NCI-H446 treated with DMSO at 0.1 percent for 48 hours (cell line): ENCODE data around the gene CAMK2N1.

Source experiments
- DNase-seq: peaks from one replicate; lab custom pipeline; 2025; lab: John Stamatoyannopoulos, UW

The CAMK2N1 gene

DNA sequence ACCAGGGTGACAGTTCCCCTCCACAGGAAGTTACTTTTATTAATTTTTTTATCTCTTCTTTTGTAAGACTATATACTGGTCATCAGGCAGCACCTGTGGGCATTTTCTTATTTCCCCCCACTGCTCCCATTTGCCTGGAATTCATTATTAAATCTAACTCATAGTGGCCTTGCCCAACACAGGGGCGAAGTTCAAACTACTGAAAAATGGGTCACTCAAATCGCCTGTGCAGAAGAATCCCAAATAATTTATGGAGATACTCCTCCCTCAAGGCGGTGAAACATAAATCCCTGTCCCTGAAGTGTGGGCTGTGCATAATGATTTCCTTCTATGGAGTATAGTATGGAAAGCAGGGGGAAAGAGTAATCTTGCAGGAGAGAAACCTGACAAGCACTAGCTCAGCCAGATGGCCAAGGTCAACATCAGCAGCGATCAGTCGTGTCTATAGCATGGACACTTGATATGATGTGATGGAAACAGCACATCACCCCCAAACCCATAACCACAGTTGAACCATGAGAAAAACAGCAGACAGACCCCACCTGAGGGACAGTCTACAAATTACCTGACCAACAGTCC lies 7.9 kb downstream of the CAMK2N1 start:
- no peak for DNase-seq

DNA sequence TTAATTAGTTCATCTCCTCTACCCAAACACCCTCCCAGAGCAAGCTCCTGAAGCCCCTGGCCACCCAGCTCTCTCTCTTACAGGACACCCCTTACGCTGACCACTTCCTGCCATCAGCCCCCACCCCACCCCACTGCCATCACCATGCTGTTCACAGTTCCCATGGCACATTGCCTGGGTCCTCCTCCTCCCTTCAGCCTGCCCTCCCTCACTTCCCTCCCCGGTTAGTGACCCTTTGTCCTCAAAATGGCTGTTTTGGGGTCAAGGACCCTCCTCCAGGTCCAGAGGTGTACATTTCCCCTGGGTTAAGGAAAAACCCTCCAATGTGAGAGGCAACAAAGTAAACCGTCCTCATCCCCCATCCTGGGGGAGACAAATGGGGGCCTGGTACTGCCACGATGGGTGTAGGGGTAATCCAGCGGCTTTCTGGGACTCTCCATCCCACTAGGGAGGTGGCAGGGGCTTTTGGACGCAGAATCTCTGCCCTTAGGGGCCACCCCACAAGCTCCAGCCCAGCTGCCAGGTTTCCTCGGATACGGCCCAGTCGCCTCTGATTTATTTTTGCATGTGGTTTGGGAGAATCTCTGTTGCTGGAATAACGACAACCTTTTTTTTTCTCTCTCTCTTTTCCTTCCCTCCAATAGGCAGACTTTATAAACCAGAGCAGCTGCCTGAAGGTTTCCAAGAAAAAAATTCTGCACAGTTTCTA lies 8.5 kb downstream of the CAMK2N1 start:
- DNase-seq: no peak

DNA sequence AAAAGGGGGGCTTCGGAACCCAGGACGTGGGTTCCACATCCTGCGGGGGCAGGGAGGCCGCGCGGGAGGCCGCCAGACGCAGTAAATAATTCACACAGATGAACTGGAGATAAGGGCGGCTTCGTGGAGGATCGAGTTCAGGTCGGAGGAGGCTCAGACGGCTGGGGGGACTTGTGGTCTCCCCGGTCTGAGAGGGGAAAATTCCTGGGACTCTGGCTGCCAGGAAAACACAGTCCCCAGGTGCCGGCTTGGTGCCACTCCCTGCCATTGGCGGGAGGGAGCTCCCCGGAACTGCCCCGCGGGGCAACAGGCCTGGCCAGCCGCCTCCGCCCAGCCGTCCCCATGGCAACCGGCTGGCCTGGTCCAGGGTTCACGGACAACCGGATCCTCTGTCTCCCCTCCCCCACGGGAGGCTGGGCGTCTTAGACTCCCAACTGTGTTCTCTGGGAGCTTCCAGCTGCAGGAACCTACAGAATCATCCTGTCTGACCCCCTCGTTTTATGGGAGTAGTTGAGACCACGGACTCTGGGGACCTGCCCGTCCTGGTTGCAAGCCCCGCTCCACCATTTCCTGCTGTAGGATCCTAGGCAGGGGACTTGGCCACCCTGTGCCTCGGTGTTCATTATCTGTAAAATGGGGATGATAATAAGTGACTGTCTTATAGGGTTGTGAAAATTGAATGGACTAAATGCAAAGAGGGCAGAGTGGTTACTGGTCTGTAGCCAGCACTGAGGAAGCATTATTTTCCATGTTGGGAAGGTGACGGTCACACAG lies 9.6 kb downstream of the CAMK2N1 start:
- no peak for DNase-seq

DNA sequence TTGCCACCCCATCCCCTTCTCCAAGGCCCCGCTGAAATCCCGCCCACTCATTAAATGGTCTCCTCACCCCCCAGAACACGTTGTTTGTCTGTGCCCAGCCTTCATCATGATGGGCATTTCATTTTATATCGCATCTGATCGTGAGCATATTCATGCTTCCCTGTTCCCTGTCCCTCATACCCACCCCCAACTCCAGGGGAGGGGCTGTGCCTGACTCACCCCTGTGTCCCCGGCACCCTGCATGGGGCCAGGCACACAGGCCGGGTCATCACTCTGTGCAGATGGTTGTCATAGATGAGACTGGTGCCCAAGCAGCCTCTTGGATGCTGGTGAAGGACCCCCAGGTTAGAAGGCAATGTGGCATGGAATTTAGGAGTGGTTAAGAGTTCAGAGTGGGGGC lies 11.0 kb downstream of the CAMK2N1 start:
- no peak for DNase-seq

DNA sequence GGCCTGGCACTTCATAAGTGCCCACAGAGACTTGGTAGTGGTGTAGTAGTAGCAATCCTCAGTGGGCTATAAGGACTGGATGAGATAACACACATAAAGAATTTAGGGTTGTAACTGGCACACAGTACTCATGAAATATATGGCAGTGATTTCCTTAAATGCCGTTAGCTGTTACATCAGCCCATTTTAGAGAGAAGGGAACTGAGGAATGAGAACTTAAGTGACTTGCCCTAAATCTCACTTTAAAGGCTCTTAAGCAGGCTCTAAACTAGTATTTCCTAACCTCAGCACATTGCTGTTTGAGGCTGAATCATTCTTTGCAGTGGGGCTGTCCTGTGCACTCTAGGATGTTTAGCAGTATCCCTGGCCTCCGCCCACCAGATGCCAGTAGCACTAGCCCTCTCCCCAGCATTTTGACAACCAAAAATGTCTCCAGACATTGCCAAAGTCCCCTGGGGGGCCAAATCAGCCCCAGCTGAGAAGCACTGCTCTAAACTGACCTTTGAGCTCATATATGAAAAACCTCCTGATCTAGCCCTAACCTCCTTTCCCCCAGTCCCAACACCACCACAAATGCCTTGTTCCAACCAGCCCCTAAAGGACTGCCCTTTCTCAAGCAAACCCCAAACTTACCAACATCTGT lies 11.6 kb downstream of the CAMK2N1 start:
- no peak for DNase-seq

DNA sequence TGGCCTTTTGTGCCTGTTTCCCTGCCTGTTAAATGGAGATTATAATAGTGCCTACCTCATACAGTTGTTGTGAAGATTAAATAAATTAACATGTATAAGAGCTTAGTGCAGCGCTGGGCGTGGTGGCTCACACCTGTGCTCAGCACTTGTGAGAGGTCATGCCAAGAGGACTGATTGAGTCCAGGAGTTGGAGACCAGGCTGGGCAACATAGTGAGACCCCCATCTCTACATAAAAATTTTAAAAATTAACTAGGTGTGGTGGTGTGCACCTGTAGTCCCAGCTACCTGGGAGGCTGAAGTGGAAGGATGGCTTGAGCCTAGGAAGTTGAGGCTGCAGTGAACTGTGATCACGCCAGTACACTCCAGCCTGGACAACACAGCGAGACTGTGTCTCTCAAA lies 12.1 kb downstream of the CAMK2N1 start:
- no peak for DNase-seq

DNA sequence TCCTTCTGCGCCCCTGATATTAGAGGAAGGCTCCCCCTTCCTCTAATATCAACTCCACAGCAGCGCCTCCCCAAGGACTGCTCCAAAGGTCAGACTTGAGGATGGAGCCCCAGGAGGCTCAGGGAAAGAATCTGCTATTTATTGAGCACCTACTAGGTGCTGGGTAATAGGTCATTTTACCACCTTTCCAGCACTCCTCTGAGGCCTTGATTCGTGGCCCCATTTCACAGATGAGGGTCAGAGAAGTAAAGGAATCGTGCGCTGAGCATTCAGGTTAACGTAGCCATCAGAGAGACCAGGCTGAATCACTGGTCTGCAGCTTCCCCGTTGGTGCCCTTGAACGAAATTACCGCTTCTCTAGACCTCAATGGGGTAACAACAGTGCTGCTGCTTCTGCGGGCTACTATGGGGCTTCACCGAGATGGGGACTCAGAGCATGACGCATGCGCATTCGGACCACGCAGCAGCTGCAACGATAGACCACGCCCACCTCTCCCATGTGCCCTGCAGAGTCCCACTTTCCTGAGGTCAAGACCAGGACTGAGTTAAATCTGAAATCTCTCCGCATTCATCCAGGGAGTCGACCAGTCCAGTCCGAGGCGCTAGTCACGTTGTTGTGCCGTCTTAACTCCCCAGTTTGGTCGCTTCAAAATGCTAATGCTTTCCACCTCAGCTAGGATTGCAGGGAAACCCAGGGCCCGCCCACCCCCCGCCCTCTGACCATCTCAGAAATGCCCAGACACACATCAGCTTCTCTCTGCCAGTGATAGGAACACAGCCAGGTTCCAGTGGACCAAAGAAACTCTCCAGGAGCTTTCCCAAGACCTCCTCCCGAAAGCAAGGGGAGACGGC lies 12.9 kb downstream of the CAMK2N1 start:
- DNase-seq: no peak

DNA sequence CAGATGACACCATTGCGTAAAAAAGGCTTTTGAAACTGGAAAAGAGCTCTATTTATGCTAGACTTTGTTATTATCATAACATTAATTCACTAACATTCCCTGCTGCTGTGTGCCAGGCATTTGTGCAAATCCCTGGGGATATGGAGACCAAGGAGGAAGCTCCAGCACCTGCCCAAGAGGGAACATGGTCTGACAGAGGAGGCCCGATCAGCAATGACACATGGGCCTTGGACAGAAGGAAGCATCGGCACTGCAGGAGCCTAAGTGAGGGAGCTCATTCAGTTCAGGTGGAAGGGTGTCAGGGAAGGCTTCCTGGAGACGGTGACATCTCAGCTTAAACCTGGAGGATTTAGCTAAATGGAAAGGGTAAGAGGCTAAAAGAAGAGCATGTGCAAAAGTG lies 13.9 kb downstream of the CAMK2N1 start:
- no peak for DNase-seq

DNA sequence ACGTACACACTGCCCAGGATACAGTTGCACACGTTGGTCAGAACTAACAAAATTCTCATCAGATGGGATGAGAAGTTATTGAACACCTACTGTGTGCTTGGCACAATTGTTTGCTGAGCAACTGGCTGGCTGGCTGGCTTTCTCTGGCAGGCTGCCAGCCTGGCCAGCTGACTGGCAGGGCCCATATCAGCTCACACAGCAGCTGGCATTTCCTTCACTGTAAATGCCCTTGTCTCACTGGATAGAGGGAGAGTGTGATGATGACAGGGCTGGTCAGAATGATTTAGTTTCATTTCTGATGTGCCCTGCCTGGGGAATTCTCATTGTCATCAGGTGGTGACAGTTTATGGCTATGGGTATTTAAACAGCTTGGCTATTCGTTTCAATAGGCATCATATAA lies 15.8 kb downstream of the CAMK2N1 start:
- no peak for DNase-seq

DNA sequence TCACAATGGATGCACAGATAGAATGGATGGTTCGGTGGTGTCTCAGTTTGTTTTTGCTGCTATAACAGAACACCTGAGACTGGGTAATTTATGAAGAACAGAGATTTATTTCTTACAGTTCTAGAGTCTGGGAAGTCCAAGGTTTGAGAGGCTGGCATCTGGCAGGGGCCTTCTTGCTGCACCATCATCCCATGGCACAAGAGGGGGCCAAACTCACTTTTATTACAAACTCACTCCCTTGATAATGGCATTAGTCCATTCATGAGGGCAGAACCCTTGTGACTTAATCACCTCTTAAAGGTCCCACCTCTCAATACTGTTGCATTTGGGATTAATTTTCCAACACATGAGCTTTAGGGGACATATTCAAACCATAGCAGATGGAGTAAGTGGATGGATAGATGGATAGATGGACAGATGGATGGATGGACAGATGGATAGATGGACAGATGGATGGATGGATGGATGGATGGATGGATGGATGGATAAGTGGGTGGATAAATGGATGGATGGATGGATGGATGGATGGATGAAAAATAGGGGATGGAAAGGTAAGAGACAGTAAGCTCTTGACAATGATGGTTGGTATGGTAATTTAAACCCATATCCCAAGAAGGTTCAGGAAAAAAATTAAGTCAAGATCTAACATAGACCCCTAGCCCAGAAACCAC lies 16.5 kb downstream of the CAMK2N1 start:
- DNase-seq: no peak

DNA sequence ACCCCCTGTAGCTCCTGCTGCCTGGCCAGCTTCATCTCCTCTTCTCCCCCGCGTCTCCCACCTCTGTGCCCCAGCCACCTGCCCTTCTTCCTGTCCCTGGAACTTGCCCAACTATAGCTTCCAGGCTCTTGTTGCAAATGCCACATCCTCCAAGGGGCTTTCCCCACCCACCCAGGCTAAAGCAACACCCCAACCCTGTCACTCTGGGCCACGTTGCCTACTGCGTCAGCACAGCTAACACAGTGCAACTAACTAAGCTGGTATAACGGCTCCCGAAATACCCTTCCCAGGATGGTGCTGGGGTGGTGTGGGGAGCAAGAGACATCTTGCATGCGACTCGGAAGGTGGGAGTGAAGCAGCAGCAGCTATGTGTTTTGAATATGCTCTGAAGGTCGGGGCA lies 19.7 kb downstream of the CAMK2N1 start:
- no peak for DNase-seq

DNA sequence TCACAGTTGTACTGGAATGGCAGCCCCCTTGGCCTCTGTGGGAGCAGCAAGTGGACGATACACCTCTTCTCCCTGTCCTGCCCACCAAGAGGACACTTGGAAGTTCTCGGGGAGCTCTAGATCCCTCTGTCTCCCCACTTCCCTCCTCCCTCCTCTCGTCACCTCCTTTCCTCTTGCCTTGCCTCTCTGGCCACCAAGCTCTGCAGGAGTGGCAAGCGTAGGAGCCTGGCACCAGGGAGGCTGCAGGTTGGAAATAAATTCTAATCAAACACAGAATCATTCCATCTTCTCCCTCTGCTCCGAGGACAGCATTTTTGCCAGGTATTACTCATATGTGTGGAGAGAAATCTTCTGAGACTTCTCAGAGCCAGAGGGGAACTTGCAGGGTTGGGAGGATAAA lies 20.8 kb downstream of the CAMK2N1 start:
- no peak for DNase-seq

DNA sequence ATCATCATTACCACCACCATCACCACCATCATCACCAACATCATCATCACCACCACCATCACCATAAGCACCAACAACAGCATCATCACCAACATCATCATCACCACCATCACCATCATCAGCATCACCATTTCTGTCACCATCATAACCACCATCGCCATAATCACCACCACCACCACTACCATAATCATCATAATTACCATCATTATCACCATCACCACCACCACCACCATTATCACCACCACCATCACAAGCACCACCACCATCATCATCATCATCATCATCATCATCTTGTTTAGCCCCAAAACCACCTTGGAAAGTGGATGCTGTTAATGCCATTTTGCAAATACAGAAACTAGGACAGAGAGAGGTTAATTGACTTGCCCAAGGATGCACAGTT lies 22.5 kb downstream of the CAMK2N1 start:
- no peak for DNase-seq

DNA sequence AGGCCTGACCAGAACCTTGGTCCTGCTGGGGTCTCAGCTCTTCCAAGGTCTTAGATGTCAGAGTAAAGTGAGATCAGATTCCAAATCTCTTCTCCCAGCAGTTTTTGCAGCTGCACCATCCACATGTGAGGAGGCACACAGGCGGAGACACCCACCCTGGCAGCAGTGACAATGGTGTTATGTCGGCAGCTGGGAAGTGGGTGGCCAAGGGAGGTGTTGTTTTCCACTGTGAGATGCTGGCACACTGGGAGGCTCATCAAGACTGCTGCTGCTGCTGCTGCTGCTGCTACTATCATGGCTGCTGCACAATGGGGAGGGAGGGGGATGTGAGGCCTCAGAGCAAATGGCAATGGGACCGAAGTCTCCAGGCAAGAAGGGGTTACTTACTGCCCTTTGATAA lies 23.6 kb downstream of the CAMK2N1 start:
- no peak for DNase-seq

DNA sequence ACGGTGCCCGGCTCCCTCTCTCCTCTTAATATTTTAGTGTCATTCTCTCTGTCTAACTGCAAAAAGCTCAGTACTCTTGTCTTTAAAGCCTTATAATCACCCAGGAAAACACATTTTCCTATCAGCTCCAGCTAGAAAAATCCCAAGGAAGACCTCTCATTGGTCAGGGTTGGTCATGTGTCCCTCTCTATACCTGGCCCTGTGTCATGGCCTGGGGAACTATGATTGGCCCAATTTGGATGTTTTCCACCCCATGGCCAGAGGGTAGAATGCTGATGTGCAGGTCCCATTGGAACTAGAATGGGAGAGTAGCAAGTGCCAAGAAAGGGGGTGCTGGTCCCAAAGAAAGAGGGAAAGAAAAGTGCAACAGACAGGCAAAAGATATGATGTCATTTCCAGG lies 27.3 kb downstream of the CAMK2N1 start:
- no peak for DNase-seq

DNA sequence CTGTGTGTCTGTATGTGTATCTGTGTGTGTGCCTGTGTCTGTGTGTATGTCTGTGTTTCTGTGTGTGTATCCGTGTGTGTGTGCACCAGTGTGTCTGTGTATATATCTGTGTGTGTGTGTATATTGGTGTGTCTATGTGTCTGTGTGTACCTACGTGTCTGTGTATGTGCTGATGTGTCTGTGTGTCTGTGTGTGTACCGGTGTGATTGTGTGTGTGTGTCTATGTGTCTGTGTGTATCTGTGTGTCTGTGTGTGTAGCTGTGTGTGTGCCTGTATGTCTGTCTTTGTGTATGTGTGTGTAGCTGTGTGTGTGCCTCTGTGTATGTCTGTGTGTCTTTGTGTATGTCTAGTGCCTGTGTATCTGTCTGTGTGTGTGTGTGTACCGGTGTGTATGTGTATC lies 32.0 kb downstream of the CAMK2N1 start:
- DNase-seq: no peak

DNA sequence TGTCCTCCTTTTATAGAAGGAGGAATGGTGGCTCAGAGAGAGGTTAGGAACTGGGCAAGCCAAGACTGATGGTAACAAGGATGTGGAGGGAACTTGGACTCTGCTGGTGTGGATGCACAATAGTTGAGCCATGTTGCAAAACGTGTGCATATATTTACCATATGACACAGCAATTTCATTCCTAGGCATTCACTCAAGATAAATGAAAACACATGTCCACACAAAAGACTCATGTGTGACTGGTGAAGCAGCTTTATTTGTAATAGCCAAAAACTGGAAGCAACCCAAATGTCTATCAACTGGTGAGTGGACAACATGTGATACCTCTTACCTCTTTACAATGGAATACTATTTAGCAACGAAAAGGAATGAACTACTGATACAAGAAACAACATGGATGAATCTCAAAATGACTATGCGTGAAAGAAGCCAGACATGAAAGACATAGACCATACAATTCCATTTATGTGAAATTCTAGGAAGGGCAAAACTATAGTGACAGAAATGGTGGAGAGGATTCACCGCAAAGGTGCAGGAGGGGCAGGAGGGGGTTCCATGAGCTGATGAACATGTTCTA lies 36.2 kb downstream of the CAMK2N1 start:
- DNase-seq: no peak

DNA sequence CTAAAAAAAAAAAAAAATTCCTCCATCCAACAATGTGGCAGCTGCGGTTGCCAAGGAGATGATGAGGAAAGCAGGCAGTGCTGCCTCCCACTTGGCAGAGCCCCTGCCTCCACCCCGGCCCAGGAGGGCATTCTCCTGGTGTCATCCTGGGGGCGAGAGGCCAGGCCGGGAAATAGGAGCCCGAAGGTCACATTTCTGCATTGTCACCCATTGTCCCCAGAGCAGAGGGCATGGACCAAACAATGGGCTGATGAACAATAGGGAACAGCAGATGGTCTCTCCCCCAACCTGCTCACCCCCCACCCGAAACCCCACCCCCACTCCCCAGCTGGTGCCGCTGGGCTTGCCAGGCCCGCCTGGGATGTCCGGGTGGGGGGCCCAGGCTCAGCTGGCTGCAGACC lies 37.3 kb downstream of the CAMK2N1 start:
- no peak for DNase-seq

DNA sequence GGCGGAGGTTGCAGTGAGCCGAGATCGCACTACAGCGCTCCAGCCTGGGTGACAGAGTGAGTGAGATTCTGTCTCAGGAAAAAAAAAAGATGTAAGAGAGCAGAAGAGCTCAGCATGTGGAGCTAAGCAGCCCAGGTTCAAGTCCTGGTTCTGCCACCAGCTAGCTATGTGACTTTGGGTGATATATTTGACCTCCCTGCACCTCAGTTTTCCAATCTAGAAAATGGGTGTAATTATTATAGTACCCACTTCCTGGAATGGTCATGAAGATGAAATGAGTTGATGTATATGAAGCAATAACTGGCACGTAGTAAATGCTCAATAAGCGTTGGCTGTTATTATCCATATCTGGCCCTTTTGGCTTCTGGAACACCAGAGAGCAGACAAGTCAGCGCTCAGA lies 38.2 kb downstream of the CAMK2N1 start:
- DNase-seq: no peak

DNA sequence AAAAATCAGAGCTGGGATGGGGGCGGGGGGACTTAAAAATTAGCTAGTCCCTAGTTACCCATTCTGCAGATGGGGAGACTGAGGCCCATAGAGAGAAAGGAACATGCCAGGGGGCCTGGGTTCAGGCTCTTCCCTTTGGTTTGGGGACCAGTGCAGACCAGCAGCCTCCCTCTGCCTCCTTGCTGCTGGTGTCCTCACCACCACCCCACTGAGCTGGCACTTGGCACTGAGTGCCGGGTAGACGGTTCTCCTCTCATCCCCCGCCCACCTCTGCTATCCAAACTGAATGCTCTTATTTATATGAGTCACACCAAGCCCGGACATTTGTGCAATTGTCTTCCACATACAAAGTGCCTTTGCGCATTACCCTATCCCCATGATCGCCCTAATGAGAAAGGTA lies 39.2 kb downstream of the CAMK2N1 start:
- DNase-seq: no peak

DNA sequence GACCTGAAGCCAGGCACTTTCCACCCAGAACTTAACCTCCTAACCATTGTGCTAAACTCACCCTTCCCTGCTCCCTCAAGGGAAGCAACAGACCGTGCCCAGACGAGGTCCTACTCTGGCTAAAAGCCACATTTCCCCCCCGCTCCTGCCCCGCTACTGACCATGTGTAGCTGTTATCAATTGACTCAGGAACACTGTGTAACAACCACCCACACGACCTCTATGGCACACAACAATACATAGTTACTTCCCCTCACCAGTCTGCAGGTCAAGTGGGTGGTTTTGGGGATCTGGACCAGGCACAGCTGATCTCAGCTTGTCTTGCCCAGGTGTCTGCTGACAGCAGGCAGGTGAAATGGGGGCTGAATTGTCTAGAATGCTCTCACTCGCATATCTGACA lies 40.1 kb downstream of the CAMK2N1 start:
- no peak for DNase-seq
